SU-DHL-6 (cell line): ENCODE measurements around the gene SLC18A2.

Experiments
- CTCF ChIP-seq: fragments of 200-600 bp; sonication (generic); IDR thresholded peaks from one replicate; pipeline ENCODE4 v1.5.1; 2017; ENCODE audit warnings: antibody characterized with exemption, mild to moderate bottlenecking, low read length, moderate library complexity; ENCODE audit not compliant: insufficient read depth, poor library complexity, severe bottlenecking
- EZH2phosphoT487 ChIP-seq: fragments of 200-600 bp; sonication (generic), shearing (Covaris generic); conservative IDR thresholded peaks from 2 replicates; pipeline ENCODE4 v1.6.1; 2018; ENCODE audit warnings: mild to moderate bottlenecking, antibody characterized with exemption, low read length, moderate library complexity, mixed read lengths

- no peak for TF ChIP-seq CTCF
- no peak for TF ChIP-seq EZH2phosphoT487
These were observed 28.0 kb downstream of the SLC18A2 start for GRCh38 chr10:117268907-117269306.
